Measurements from ENCODE around the gene CHST12. TPM values are rescaled to one million over a fixed set of nuclear protein-coding genes. Genes with fewer than 3 reads are reported as not detected.

CHST12 gene
- total and polyA plus RNA-seq, 10 of the 15 experiments (the other 5 are each of a cell fraction or from before 2014, with no cell fraction given): 0.05 to 14.2 (median 3.3) TPM

DNA sequence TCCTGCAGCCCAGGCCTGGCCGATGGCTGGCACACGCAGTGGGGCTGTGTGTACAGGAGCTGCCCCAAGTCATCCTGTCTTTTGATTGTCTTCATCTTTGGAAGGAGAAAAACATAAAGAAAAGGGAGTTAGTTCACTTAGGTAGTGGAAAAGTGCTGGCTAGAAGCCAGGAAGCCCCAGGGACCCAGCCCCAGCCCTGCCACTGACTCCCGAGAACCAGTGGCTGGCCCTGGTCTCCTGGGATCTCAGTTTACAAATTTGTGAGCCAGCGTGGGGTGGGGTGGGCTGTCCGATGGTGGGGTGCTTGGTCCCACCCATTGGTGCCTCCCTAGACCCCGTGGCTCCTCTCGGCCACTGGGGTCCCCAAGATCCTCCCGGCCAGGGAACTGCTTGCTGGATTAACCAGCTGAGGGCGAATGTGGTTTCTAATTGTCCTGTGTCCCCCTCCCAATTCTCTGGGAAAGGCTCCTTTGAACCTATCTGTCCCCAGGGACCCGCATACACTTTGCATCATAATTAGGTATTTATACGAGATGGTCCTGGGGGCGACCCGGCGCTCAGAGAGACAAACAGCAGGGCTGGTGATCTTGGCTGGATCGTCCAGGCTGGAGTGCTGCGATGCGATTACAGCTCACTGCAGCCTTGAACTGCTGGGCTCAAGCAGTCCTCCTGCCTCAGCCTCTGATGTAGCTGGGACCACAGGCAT is 16.3 kb upstream of the CHST12 start:
- CTCF ChIA-PET: no interaction called here
- Histone ChIP-seq H3K4me3 (no peak overlapping the region), H3K4me2 (ENCODE audit: control insufficient read depth, insufficient read depth) (no peak overlapping the region), H3K27ac (ENCODE audit: control insufficient read depth, insufficient read depth) (no peak overlapping the region), H3K4me1 (ENCODE audit: control insufficient read depth, insufficient read depth, low read length) (no peaks in the 10 kb centered on the region), H3K27me3 (replicated peaks in 1 of 2; ENCODE audit: control insufficient read depth in 2 of 2, insufficient read depth in 2 of 2, low read length in 1 of 2) (no peaks in the 10 kb centered on the region), H4K20me1 (ENCODE audit: control insufficient read depth, insufficient read depth) (no peaks in the 10 kb centered on the region), H3K9ac (ENCODE audit: control insufficient read depth, insufficient read depth, low read length) (no peak overlapping the region), H3K9me3 (replicated peaks; ENCODE audit: control insufficient read depth, insufficient read depth, low read length) (no peaks in the 10 kb centered on the region), H3K79me2 (ENCODE audit: control insufficient read depth, insufficient read depth, low read length) (no peaks in the 10 kb centered on the region), H2AFZ (ENCODE audit: control insufficient read depth, low read depth, low read length) (no peak overlapping the region), H3K36me3 (ENCODE audit: control insufficient read depth in 2 of 2, insufficient read depth in 2 of 2, low read length in 1 of 2) (peaks cover 2 to 11% of the 10 kb centered on the region in 2 experiments; a peak in 3 of 4 replicates)
- WGBS (ENCODE audit: insufficient coverage, insufficient replicate concordance, low lambda C conversion rate, missing lambda C conversion rate): 77% methylated on average over 15 of the region's 17 CpGs
- POLR2A ChIA-PET: interaction anchor here (1.0 kb wide), 1 partner anchor 23 kb away, joined by 3 read pairs; no protein-coding TSS in a partner anchor
- BruUV-seq (replicated peaks): no TSS peak
- SMC1A ChIA-PET (ENCODE audit: uncharacterized antibody, unreplicated experiment): no interaction called here
- TF ChIP-seq RFX5 (IDR thresholded peaks at IDR 0.05; ENCODE audit: low read depth, low read length) (no peak), ATF7 (IDR thresholded peaks at IDR 0.05; ENCODE audit: low read depth) (no peak), ESRRA (IDR thresholded peaks at IDR 0.05; ENCODE audit: low read length) (no peak), CHD1 (IDR thresholded peaks at IDR 0.05; ENCODE audit: low read depth, low read length) (no peak), MTA2 (IDR thresholded peaks at IDR 0.05; ENCODE audit: low read depth) (no peak), RELA (IDR thresholded peaks at IDR 0.05; ENCODE audit: borderline replicate concordance, partially characterized antibody) (no peak), WRNIP1 (IDR thresholded peaks at IDR 0.05; ENCODE audit: borderline replicate concordance, low read depth, low read length) (no peak)
- TF ChIP-seq, protein P1, sequence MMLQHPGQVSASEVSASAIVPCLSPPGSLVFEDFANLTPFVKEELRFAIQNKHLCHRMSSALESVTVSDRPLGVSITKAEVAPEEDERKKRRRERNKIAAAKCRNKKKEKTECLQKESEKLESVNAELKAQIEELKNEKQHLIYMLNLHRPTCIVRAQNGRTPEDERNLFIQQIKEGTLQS (IDR thresholded peaks at IDR 0.05; ENCODE audit: borderline replicate concordance, extremely low read depth, low read depth, low read length): no peak
- intact Hi-C loops (cut with micrococcal nuclease; ENCODE audit: unreplicated experiment) (no loop called here), in situ Hi-C loops (cut with MboI) (no loop called here)
- RAD21 ChIA-PET (ENCODE audit: unreplicated experiment): interaction anchor here (1.3 kb wide), 1 partner anchor 81 kb away, joined by 4 read pairs; no protein-coding TSS in a partner anchor
- FAIRE-seq: no peak
- ATAC-seq: no peak
- DNase-seq (ENCODE audit: low read depth, low spot score): no peak

All from GM12878 (cell line).